ENCODE results near the gene NMRAL1. TPM values are rescaled to one million over a fixed set of nuclear protein-coding genes. Genes with fewer than 3 reads are reported as not detected.

The NMRAL1 gene
- polyA plus RNA-seq, 1 of the 3 experiments (the other 2 are of a cell fraction), result 99.9 TPM

DNA sequence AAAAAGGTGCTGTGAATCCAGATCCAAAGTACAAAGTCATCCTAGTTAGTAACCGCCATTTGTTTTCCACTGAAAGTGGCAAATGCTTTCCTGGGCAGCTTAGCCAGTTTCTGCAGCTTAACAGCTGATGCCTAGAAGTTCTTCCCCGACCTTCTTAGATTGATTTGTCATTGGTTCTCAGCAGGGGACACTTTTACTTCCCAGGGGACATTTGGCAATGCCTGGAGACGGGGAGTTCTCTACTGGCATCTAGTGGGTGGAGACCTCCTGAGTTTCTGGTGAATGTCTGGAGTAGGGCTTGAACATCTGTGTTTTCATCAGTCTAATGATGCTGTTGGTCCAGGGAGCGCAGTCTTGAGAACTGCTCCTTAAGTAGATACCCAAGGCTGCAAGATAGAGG, 41.2 kb downstream of the NMRAL1 start (continued):
- TF ChIP-seq REST (IDR thresholded peaks at IDR 0.05; ENCODE audit: low read depth, low read length), result no peak
- TF ChIP-seq TCF12 (IDR thresholded peaks at IDR 0.05), result no peak

DNA sequence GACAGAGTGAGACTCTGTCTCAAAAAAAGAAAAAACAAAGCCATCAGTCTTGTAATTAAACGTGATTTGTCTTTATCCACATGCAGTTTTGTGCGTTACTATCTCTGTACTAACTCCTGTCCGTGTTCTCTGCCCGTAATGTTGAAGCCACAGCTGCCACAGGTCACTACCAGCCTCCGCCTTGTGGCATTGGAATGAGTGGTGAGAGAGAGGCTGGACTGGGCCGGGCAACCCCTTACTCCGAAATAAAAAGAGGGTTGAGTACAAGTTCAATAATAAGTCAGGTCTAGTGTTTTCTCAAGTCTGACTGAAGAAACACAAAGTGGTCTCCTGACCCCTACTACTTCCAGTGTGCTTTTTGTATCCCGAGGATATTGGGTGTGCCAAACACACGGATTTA, 43.4 kb downstream of the NMRAL1 start:
- H3K9me3 ChIP-seq, result no peaks in the 10 kb centered on the region
- no peak overlapping the region for H2AFZ ChIP-seq (ENCODE audit: low read depth)
- TF ChIP-seq FOSL2 (IDR thresholded peaks at IDR 0.05; ENCODE audit: borderline replicate concordance, low read depth) (no peak), TCF12 (IDR thresholded peaks at IDR 0.05) (no peak), CHD2 (IDR thresholded peaks at IDR 0.05; ENCODE audit: low read length, partially characterized antibody) (no peak), ELF1 (IDR thresholded peaks at IDR 0.05) (no peak), MAX (IDR thresholded peaks at IDR 0.05; ENCODE audit: low read depth) (no peak)
- TF ChIP-seq, protein P1, sequence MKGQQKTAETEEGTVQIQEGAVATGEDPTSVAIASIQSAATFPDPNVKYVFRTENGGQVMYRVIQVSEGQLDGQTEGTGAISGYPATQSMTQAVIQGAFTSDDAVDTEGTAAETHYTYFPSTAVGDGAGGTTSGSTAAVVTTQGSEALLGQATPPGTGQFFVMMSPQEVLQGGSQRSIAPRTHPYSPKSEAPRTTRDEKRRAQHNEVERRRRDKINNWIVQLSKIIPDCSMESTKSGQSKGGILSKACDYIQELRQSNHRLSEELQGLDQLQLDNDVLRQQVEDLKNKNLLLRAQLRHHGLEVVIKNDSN (IDR thresholded peaks at IDR 0.05; ENCODE audit: borderline replicate concordance, low read depth), result no peak
- H3K27ac ChIP-seq (ENCODE audit: low read depth in 2 of 2, low read length in 1 of 2), result no peak overlapping the region
- peaks cover 0 to 8% of the 10 kb centered on the region in 2 experiments; a peak in 1 of 4 replicates for H3K4me1 ChIP-seq (ENCODE audit: control insufficient read depth in 1 of 2, insufficient read depth in 2 of 2, low read depth in 1 of 2, low read length in 1 of 2)
- H3F3A ChIP-seq (replicated peaks; ENCODE audit: insufficient read depth), result peaks cover 6% of the 10 kb centered on the region
- DNase-seq, result no peak
- POLR2A ChIA-PET, result no interaction called here
- H3K79me2 ChIP-seq (ENCODE audit: insufficient read depth), result peaks cover 53% of the 10 kb centered on the region
- H3K4me2 ChIP-seq, result no peak overlapping the region
- 90% methylated on average over 9 of the region's 9 CpGs for WGBS (ENCODE audit: low lambda C conversion rate)
- H3K27me3 ChIP-seq (ENCODE audit: insufficient read depth), result no peaks in the 10 kb centered on the region
- H3K36me3 ChIP-seq (replicated peaks in 1 of 2; ENCODE audit: control insufficient read depth in 1 of 2, insufficient read depth in 2 of 2, low read length in 1 of 2), result peaks cover 17 to 18% of the 10 kb centered on the region in 2 experiments
- H3K9me2 ChIP-seq, result no peaks in the 10 kb centered on the region
- CTCF ChIA-PET, result no interaction called here
- no peaks in the 10 kb centered on the region for H4K20me1 ChIP-seq (ENCODE audit: insufficient read depth)
- no peak overlapping the region for H3K9ac ChIP-seq
- H3K4me3 ChIP-seq (ENCODE audit: low read depth in 2 of 2, low read length in 1 of 2), result no peak overlapping the region

- Histone ChIP-seq H3K36me3 (replicated peaks in 1 of 2; ENCODE audit: control insufficient read depth in 1 of 2, insufficient read depth in 2 of 2, low read length in 1 of 2) (peaks cover 5 to 8% of the 10 kb centered on the region in 2 experiments), H3F3A (replicated peaks; ENCODE audit: insufficient read depth) (peaks cover 2% of the 10 kb centered on the region), H3K27ac (ENCODE audit: low read depth in 2 of 2, low read length in 1 of 2) (no peak overlapping the region), H3K9me2 (no peaks in the 10 kb centered on the region), H3K9me3 (no peaks in the 10 kb centered on the region), H3K4me3 (ENCODE audit: low read depth in 2 of 2, low read length in 1 of 2) (no peak overlapping the region), H3K79me2 (ENCODE audit: insufficient read depth) (peaks cover 54% of the 10 kb centered on the region), H2AFZ (ENCODE audit: low read depth) (no peak overlapping the region), H3K4me2 (no peak overlapping the region), H3K9ac (no peak overlapping the region), H4K20me1 (ENCODE audit: insufficient read depth) (no peaks in the 10 kb centered on the region), H3K27me3 (ENCODE audit: insufficient read depth) (no peaks in the 10 kb centered on the region), H3K4me1 (ENCODE audit: control insufficient read depth in 1 of 2, insufficient read depth in 2 of 2, low read depth in 1 of 2, low read length in 1 of 2) (peaks cover 5 to 14% of the 10 kb centered on the region in 2 experiments; a peak in 2 of 4 replicates)
- 96% methylated on average over 7 of the region's 7 CpGs for WGBS (ENCODE audit: low lambda C conversion rate)
- no peak for DNase-seq
- ChIA-PET POLR2A (no interaction called here), CTCF (no interaction called here)
- TF ChIP-seq NFIC (IDR thresholded peaks at IDR 0.05; ENCODE audit: borderline replicate concordance) (no peak), JUND (IDR thresholded peaks at IDR 0.05) (no peak), NRF1 (IDR thresholded peaks at IDR 0.05; ENCODE audit: low read depth, low read length) (no peak), RXRA (IDR thresholded peaks at IDR 0.05; ENCODE audit: borderline replicate concordance, low read depth) (no peak), MAX (IDR thresholded peaks at IDR 0.05; ENCODE audit: low read depth) (no peak), TCF12 (IDR thresholded peaks at IDR 0.05) (no peak), EP300 (IDR thresholded peaks at IDR 0.05; ENCODE audit: borderline replicate concordance in 1 of 2, low read depth in 1 of 2, low read length in 1 of 2) (no peak), EZH2phosphoT487 (IDR thresholded peaks at IDR 0.05; ENCODE audit: borderline replicate concordance, low read depth) (no peak)
Observed at GRCh38 chr16:4428500-4428899, 45.9 kb downstream of the NMRAL1 start.
